Gastroesophageal sphincter (tissue), 3 donors: ENCODE data around the gene DUSP16.
A peak's percentile ranks its signal among the peaks of the same experiment; 100 is the strongest.

Experiments used
- POLR2AphosphoS5 ChIP-seq: sonication (generic); formaldehyde crosslinking; IDR thresholded peaks from one replicate; pipeline ENCODE4 v1.6.1; 2017; ENCODE audit warnings: antibody characterized with exemption
- TF ChIP-seq, protein P1 (sequence below), 4 experiments: fragments of 200-600 bp in 2 of 4; fragments of 450-650 bp in 2 of 4; sonication (generic) in 1 of 4; IDR thresholded peaks; one replicate each; pipeline ENCODE4 v1.5.1; 2017 to 2019; ENCODE audit warnings: antibody characterized with exemption in 4 of 4, mild to moderate bottlenecking in 2 of 4, moderate library complexity in 2 of 4

DNA sequence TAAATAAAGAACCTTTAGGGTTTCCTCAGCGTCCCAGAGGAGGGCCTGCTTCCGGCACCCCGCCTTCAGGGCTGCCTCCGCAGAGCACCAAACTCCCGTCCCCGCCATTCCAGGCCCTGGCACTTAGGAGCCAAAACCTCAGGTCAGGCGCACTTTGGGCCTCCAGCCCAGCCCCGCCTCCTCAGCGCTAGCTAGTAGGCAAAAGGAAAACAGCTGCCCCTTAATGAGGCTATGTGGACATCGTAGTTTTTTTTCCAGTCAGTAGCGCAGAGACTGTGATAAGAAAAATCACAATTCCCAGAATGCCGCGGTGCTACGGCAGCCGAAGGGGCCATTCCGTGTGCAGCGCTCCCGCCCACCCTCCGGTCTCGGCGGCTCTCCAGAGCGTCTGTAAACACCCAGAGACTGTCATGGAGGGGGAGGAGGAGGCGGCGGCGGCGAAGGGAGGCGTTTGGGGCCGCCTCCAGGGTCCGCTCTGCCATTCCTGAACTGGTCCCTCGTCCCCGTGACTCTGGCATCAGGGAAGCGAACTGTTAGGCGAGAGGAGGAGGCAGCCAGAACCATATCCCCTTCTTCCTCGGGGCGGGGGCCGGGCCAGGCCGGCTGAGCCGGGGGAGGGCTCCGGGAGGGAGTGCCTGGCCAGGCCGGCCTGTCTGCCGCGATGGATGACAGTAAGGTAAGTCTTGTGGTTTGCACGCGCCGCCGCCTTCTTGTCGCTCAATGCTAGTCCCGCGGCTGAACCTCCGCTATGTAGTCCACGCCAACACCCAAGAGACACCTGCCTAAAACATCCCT, 49.0 kb upstream of the DUSP16 start, which contains the start of gene CREBL2:
- TF ChIP-seq, protein P1, sequence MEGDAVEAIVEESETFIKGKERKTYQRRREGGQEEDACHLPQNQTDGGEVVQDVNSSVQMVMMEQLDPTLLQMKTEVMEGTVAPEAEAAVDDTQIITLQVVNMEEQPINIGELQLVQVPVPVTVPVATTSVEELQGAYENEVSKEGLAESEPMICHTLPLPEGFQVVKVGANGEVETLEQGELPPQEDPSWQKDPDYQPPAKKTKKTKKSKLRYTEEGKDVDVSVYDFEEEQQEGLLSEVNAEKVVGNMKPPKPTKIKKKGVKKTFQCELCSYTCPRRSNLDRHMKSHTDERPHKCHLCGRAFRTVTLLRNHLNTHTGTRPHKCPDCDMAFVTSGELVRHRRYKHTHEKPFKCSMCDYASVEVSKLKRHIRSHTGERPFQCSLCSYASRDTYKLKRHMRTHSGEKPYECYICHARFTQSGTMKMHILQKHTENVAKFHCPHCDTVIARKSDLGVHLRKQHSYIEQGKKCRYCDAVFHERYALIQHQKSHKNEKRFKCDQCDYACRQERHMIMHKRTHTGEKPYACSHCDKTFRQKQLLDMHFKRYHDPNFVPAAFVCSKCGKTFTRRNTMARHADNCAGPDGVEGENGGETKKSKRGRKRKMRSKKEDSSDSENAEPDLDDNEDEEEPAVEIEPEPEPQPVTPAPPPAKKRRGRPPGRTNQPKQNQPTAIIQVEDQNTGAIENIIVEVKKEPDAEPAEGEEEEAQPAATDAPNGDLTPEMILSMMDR (IDR thresholded peaks at IDR 0.05) = no peak
- peak; percentile 99 for TF ChIP-seq POLR2AphosphoS5
